OCI-LY7 (cell line): ENCODE measurements around the gene EPHB4. TPM values are rescaled to one million over a fixed set of nuclear protein-coding genes. Genes with fewer than 3 reads are reported as not detected.

ENCODE experiments used
- BruUV-seq: library from RNA; stranded (reverse); fragments of 400-500 nt; replicated peaks from 2 replicates; lab custom pipeline; 2021; lab: Mats Ljungman, UMichigan
- CTCF ChIA-PET: fragments of 300-600 bp; sonication (Branson Sonifier 250); formaldehyde crosslinking; loops from one replicate; lab custom pipeline; 2022; ENCODE audit warnings: antibody characterized with exemption; ENCODE audit not compliant: unreplicated experiment; lab: Charles Lee
- POLR2A ChIA-PET: fragments of 300-600 bp; sonication (Branson Sonifier 250); formaldehyde crosslinking; loops from one replicate; lab custom pipeline; 2022; ENCODE audit warnings: antibody characterized with exemption; lab: Charles Lee
- DNase-seq: peaks from one replicate; pipeline ENCODE4 v3.0.0-alpha.2; 2015; ENCODE audit warnings: low spot score
- H2AFZ ChIP-seq: fragments of 200-600 bp; sonication (generic), shearing (Covaris generic); 2 replicates; pipeline ENCODE4 v1.6.1; 2014; ENCODE audit warnings: mild to moderate bottlenecking, antibody characterized with exemption, low read length, moderate library complexity
- H3K27ac ChIP-seq: fragments of 200-600 bp; sonication (generic); 2 replicates; pipeline ENCODE4 v1.5.1; 2014; ENCODE audit warnings: mixed run types, low read depth, mild to moderate bottlenecking, moderate library complexity, low read length, inconsistent platforms; ENCODE audit not compliant: poor library complexity, severe bottlenecking
- H3K36me3 ChIP-seq: fragments of 200-600 bp; sonication (generic); 2 replicates; pipeline ENCODE4 v1.6.1; 2014; ENCODE audit warnings: mild to moderate bottlenecking, antibody characterized with exemption, low read length, moderate library complexity, mixed read lengths; ENCODE audit not compliant: insufficient read depth
- H3K4me1 ChIP-seq: fragments of 200-600 bp; sonication (generic); 2 replicates; pipeline ENCODE4 v1.5.1; 2014; ENCODE audit warnings: mild to moderate bottlenecking, low read length; ENCODE audit not compliant: insufficient read depth, poor library complexity, severe bottlenecking
- H3K4me2 ChIP-seq: fragments of 200-600 bp; sonication (generic); 2 replicates; pipeline ENCODE4 v1.6.1; 2014; ENCODE audit warnings: mild to moderate bottlenecking, low read length
- H3K4me3 ChIP-seq: fragments of 200-600 bp; sonication (generic); 2 replicates; pipeline ENCODE4 v1.5.1; 2014; ENCODE audit warnings: mild to moderate bottlenecking, low read depth, low read length; ENCODE audit not compliant: poor library complexity, severe bottlenecking
- H3K79me2 ChIP-seq: fragments of 200-600 bp; sonication (generic); 2 replicates; pipeline ENCODE4 v1.6.1; 2016; ENCODE audit warnings: low read depth, mild to moderate bottlenecking, low read length, moderate library complexity, mixed read lengths; ENCODE audit not compliant: insufficient read depth
- H3K9me2 ChIP-seq: fragments of 200-600 bp; sonication (generic); 2 replicates; pipeline ENCODE4 v1.6.1; 2016; ENCODE audit warnings: mild to moderate bottlenecking, low read length, mixed read lengths; ENCODE audit not compliant: insufficient read depth
- H3K9me3 ChIP-seq: fragments of 200-600 bp; sonication (generic); 2 replicates; pipeline ENCODE4 v1.6.1; 2014; ENCODE audit warnings: mild to moderate bottlenecking, mixed run types, low read length, mixed read lengths
- H4K20me1 ChIP-seq: fragments of 200-600 bp; sonication (generic); 2 replicates; pipeline ENCODE4 v1.6.1; 2014; ENCODE audit warnings: mild to moderate bottlenecking, antibody characterized with exemption, low read length, moderate library complexity, mixed read lengths; ENCODE audit not compliant: insufficient read depth
- EZH2phosphoT487 ChIP-seq: fragments of 200-600 bp; sonication (generic); IDR thresholded peaks from 2 replicates; pipeline ENCODE4 v1.6.1; 2018; ENCODE audit warnings: low read depth, borderline replicate concordance, mild to moderate bottlenecking, mixed run types, antibody characterized with exemption, low read length, moderate library complexity, mixed read lengths
- intact Hi-C: fragments of 100-400 bp; cut with micrococcal nuclease; formaldehyde crosslinking; loops from one replicate; pipeline ENCODE4 v1.10.0; 2022; ENCODE audit not compliant: unreplicated experiment
- total RNA-seq, 2 experiments: library from RNA; depleted of rRNA in 1 of 2; stranded (reverse); fragments of >200 nt in 1 of 2; shearing (Covaris generic) in 1 of 2; gene quantifications; 2 replicates each; pipeline ENCODE4 v1.2.3, GENCODE V29; 2014 to 2022
- TF ChIP-seq, protein P1 (sequence below): fragments of 200-600 bp; sonication (generic); conservative IDR thresholded peaks from 2 replicates; pipeline ENCODE4 v1.5.1; 2014; ENCODE audit warnings: mild to moderate bottlenecking, antibody characterized with exemption, low read length, moderate library complexity, mixed read lengths

The EPHB4 gene
- total RNA-seq, 2 experiments from 2014 or later: 4.2 to 7.3 TPM

DNA sequence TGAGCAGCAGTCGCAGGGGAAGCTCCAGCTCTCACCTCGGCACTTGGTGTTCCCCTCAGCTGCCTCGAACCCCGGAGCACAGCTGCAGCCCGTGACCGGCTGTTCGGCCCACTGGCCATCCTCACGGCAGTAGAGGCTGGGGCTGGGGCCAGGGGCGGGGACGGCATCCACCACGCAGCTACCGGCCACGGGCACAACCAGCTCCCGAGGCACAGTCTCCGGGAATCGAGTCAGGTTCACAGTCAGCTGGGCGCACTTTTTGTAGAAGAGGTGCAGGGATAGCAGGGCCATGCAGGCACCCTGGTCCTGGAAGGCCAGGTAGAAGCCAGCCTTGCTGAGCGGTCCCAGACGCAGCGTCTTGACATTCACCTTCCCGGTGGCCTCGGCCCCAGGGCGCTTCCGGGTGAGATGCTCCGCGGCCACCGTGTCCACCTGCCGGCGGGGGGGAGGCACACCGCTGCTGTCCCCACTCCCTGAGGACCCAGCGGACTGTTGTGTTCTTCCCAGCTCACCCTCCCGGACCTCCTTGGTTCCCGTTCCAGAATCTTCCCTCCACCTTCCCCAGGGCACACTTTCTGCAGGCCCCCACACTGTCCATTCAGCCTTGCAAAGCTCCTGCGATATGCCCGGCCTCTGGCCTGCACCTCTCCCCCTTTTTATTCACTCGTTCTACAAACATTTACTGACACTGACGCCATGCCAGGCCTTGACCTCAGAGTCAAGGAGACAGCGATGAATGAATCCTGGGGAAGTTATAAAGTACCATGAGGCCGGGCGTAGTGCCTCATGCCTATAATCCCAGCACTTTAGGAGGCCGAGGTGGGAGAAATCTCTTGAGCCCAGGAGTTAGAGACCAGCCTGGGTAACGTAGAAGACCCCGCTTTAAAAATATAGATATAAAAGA lies 4.8 kb downstream of the EPHB4 start:
- TF ChIP-seq EZH2phosphoT487: no peak
- TF ChIP-seq, protein P1, sequence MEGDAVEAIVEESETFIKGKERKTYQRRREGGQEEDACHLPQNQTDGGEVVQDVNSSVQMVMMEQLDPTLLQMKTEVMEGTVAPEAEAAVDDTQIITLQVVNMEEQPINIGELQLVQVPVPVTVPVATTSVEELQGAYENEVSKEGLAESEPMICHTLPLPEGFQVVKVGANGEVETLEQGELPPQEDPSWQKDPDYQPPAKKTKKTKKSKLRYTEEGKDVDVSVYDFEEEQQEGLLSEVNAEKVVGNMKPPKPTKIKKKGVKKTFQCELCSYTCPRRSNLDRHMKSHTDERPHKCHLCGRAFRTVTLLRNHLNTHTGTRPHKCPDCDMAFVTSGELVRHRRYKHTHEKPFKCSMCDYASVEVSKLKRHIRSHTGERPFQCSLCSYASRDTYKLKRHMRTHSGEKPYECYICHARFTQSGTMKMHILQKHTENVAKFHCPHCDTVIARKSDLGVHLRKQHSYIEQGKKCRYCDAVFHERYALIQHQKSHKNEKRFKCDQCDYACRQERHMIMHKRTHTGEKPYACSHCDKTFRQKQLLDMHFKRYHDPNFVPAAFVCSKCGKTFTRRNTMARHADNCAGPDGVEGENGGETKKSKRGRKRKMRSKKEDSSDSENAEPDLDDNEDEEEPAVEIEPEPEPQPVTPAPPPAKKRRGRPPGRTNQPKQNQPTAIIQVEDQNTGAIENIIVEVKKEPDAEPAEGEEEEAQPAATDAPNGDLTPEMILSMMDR: no peak
- ChIA-PET CTCF (interaction anchor here (0.5 kb wide), 1 partner anchor 52 kb away, joined by 3 read pairs; the partner anchor contains the start of gene SRRT), POLR2A (no interaction called here)
- H4K20me1 ChIP-seq: no peaks in the 10 kb centered on the region
- no peak overlapping the region for H3K4me2 ChIP-seq
- no peaks in the 10 kb centered on the region for H3K9me3 ChIP-seq
- DNase-seq: no peak
- intact Hi-C loops: no loop called here
- no peaks in the 10 kb centered on the region for H3K4me1 ChIP-seq
- H3K27ac ChIP-seq: no peak overlapping the region
- no peak overlapping the region for H3K4me3 ChIP-seq
- H3K36me3 ChIP-seq: no peaks in the 10 kb centered on the region
- no peaks in the 10 kb centered on the region for H3K79me2 ChIP-seq
- H2AFZ ChIP-seq: no peak overlapping the region
- no peaks in the 10 kb centered on the region for H3K9me2 ChIP-seq
- BruUV-seq: no TSS peak

DNA sequence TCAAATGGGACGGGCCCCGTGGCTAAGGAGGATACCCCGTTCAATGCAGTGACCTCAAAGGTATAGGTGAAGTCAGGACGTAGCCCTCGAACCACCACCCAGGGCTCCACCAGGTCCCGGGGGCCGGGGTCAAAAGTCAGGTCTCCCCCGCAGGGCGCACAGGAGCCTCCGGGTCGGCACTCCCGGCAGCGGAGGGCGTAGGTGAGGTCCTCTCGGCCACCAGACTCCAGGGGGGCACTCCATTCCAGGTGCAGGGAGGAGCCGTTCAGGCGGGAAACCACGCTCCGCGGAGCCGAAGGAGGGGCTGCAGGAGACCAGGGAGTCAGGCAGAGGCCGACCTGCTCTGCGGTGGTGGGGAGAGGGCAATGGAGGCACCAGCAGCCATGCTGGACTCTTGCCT lies 7.7 kb downstream of the EPHB4 start:
- H3K79me2 ChIP-seq: no peaks in the 10 kb centered on the region
- no peak overlapping the region for H3K4me2 ChIP-seq
- TF ChIP-seq, protein P1: no peak
- no peak for TF ChIP-seq EZH2phosphoT487
- BruUV-seq: no TSS peak
- no peak overlapping the region for H2AFZ ChIP-seq
- H3K27ac ChIP-seq: no peak overlapping the region
- intact Hi-C loops: no loop called here
- DNase-seq: no peak
- H3K4me3 ChIP-seq: no peak overlapping the region
- H3K36me3 ChIP-seq: no peaks in the 10 kb centered on the region
- no peaks in the 10 kb centered on the region for H3K4me1 ChIP-seq
- ChIA-PET CTCF (no interaction called here), POLR2A (no interaction called here)
- H4K20me1 ChIP-seq: no peaks in the 10 kb centered on the region
- no peaks in the 10 kb centered on the region for H3K9me2 ChIP-seq
- H3K9me3 ChIP-seq: no peaks in the 10 kb centered on the region

DNA sequence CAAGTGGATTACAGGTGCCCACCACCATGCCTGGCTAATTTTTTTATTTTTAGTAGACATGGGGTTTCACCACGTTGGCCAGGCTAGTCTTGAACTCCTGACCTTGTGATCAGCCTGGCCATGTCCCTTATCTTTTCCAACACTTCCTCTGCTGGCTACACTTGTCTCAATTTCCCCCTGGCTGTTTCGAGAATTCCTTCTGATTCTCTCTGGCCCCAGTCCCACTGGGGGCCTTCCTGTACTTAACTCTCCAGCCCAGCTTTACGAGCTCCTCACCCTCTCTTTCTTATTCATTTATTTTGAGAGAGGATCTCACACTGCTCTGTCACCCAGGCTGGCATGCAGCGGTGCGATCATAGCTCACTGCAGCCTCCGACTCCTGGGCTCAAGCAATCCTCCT lies 8.5 kb downstream of the EPHB4 start:
- no peak overlapping the region for H3K4me3 ChIP-seq
- no peaks in the 10 kb centered on the region for H3K79me2 ChIP-seq
- intact Hi-C loops: no loop called here
- H3K36me3 ChIP-seq: no peaks in the 10 kb centered on the region
- H3K27ac ChIP-seq: no peak overlapping the region
- no peak overlapping the region for H2AFZ ChIP-seq
- H4K20me1 ChIP-seq: no peaks in the 10 kb centered on the region
- H3K4me1 ChIP-seq: no peaks in the 10 kb centered on the region
- no peak for DNase-seq
- CTCF ChIA-PET: no interaction called here
- no peaks in the 10 kb centered on the region for H3K9me3 ChIP-seq
- no peak for TF ChIP-seq EZH2phosphoT487
- TF ChIP-seq, protein P1: no peak
- POLR2A ChIA-PET: no interaction called here
- BruUV-seq: no TSS peak
- H3K9me2 ChIP-seq: no peaks in the 10 kb centered on the region
- H3K4me2 ChIP-seq: no peak overlapping the region
